A549 (cell line): ENCODE results near the gene RABL6. TPM values are rescaled to one million over a fixed set of nuclear protein-coding genes. Genes with fewer than 3 reads are reported as not detected.
A peak's percentile ranks its signal among the peaks of the same experiment; 100 is the strongest.

Experiments
- ATAC-seq, 2 experiments: fragments of 200-7000 bp in 1 of 2; fragments of >200 bp in 1 of 2; cut with Nextera tagmentation in 1 of 2; cut with Tn5 transposase in 1 of 2; 3 replicates each; pipeline versions ENCODE4 v1.8.0 to v1.9.1; 2018 to 2020; ENCODE audit warnings: mild to moderate bottlenecking in 1 of 2, moderate library complexity in 1 of 2
- CTCF ChIA-PET: fragments of 300-600 bp; sonication (Branson Sonifier 250); formaldehyde crosslinking; extraction: SDS; loops from one replicate; lab custom pipeline; 2021; ENCODE audit warnings: antibody characterized with exemption, inconsistent platforms; lab: Yijun Ruan, JAX
- POLR2A ChIA-PET: fragments of 350-600 bp; formaldehyde crosslinking; extraction: SDS; loops from one replicate; lab custom pipeline; 2021; ENCODE audit warnings: antibody characterized with exemption, inconsistent platforms; lab: Yijun Ruan, JAX
- DNase-seq, 2 experiments: peaks; one replicate each; pipeline versions ENCODE4 v3.0.0 to v3.0.0-alpha.2; 2011 to 2016; ENCODE audit warnings: low read depth in 1 of 2, low spot score in 1 of 2
- FAIRE-seq: peaks from 2 replicates; lab custom pipeline; 2011; peaks lifted over from hg19 to GRCh38; lab: Jason Lieb, UNC
- H3K27ac ChIP-seq, 2 experiments: fragments of >200 bp; sonication (Bioruptor Twin); formaldehyde crosslinking; 3 replicates each; pipeline ENCODE4 v1.5.1; 2016 to 2017
- H3K4me1 ChIP-seq: fragments of >200 bp; sonication (Bioruptor Twin); formaldehyde crosslinking; 3 replicates; pipeline ENCODE4 v1.6.1; 2016
- H3K4me2 ChIP-seq: fragments of >200 bp; sonication (Bioruptor Twin); formaldehyde crosslinking; 3 replicates; pipeline ENCODE4 v1.6.1; 2016
- H3K4me3 ChIP-seq: fragments of >200 bp; sonication (Bioruptor Twin); formaldehyde crosslinking; 3 replicates; pipeline ENCODE4 v1.5.1; 2016
- H3K9me3 ChIP-seq: fragments of >200 bp; sonication (Bioruptor Twin); formaldehyde crosslinking; 3 replicates; pipeline ENCODE4 v1.6.1; 2016
- CEBPB ChIP-seq, 2 experiments: fragments of >200 bp in 1 of 2; sonication (Bioruptor Twin) in 1 of 2; formaldehyde crosslinking in 1 of 2; IDR thresholded peaks; 2 replicates each; pipeline ENCODE4 v1.6.1; 2012 to 2016
- CTCF ChIP-seq: fragments of >200 bp; sonication (Bioruptor Twin); formaldehyde crosslinking; IDR thresholded peaks from 3 replicates; pipeline ENCODE4 v1.5.1; 2016
- EHF ChIP-seq: fragments of 250-450 bp; sonication (Bioruptor Pico); IDR thresholded peaks from 2 replicates; pipeline ENCODE4 v1.5.0; 2020; ENCODE audit warnings: mild to moderate bottlenecking
- EHMT2 ChIP-seq: fragments of 200-600 bp; sonication (generic); IDR thresholded peaks from 2 replicates; pipeline ENCODE4 v1.6.1; 2016; ENCODE audit warnings: antibody characterized with exemption, low read depth, mild to moderate bottlenecking, moderate library complexity
- ELK1 ChIP-seq: fragments of 150-350 bp; IDR thresholded peaks from 2 replicates; pipeline ENCODE4 v1.6.1; 2014; ENCODE audit warnings: low read depth, mild to moderate bottlenecking, low read length
- GATA3 ChIP-seq: IDR thresholded peaks from 2 replicates; pipeline ENCODE4 v1.6.1; 2012; ENCODE audit warnings: borderline replicate concordance
- HDAC2 ChIP-seq: fragments of 200-600 bp; sonication (generic); IDR thresholded peaks from 2 replicates; pipeline ENCODE4 v1.6.1; 2016
- HOXA7 ChIP-seq: fragments of 250-450 bp; sonication (Bioruptor Pico); IDR thresholded peaks from 2 replicates; pipeline ENCODE4 v1.5.0; 2020; ENCODE audit warnings: mild to moderate bottlenecking, moderate library complexity
- KDM5A ChIP-seq: fragments of 200-600 bp; sonication (generic); IDR thresholded peaks from 2 replicates; pipeline ENCODE4 v1.6.1; 2016; ENCODE audit warnings: antibody characterized with exemption, mild to moderate bottlenecking
- MAFK ChIP-seq: fragments of 450-650 bp; IDR thresholded peaks from 2 replicates; pipeline ENCODE4 v1.6.1; 2014; ENCODE audit not compliant: partially characterized antibody
- NR3C1 ChIP-seq: fragments of >200 bp; sonication (Bioruptor Twin); formaldehyde crosslinking; IDR thresholded peaks from 3 replicates; pipeline ENCODE4 v1.6.1; 2017
- POLR2AphosphoS2 ChIP-seq: conservative IDR thresholded peaks from 2 replicates; pipeline ENCODE4 v1.6.1; 2012; ENCODE audit warnings: low read length, improper control_type of control experiment, inconsistent platforms
- RCOR1 ChIP-seq: fragments of 150-350 bp; IDR thresholded peaks from 2 replicates; pipeline ENCODE4 v1.6.1; 2014; ENCODE audit warnings: antibody characterized with exemption, low read length, low read depth
- SREBF2 ChIP-seq: fragments of 450-650 bp; IDR thresholded peaks from 2 replicates; pipeline ENCODE4 v1.6.1; 2014; ENCODE audit warnings: mild to moderate bottlenecking, moderate library complexity
- TFCP2L1 ChIP-seq: fragments of 250-450 bp; sonication (Bioruptor Pico); IDR thresholded peaks from 2 replicates; pipeline ENCODE4 v1.5.0; 2021; ENCODE audit warnings: mild to moderate bottlenecking
- USF2 ChIP-seq: fragments of 450-650 bp; IDR thresholded peaks from 2 replicates; pipeline ENCODE4 v1.6.1; 2014; ENCODE audit warnings: antibody characterized with exemption
- ZNF302 ChIP-seq: fragments of 250-450 bp; sonication (Bioruptor Pico); IDR thresholded peaks from 2 replicates; pipeline ENCODE4 v1.9.0; 2021; ENCODE audit warnings: inconsistent platforms, mild to moderate bottlenecking, moderate library complexity
- WGBS: methylation state at CpG from one replicate; pipeline ENCODE4 v1.1.6; 2017; ENCODE audit errors: missing lambda C conversion rate; 5-methylcytosine and 5-hydroxymethylcytosine counted together
- polyA plus RNA-seq, 4 experiments: library from polyadenylated mRNA; depleted of rRNA in 3 of 4; stranded (reverse); fragments of >200 nt; fragmentation: RNase III in 1 of 4; extraction: RNeasy Plus Mini Kit Qiagen cat#74134 plus additional on column Dnase treatment in 1 of 4; gene quantifications; 2 replicates in 3 of 4; 3 replicates in 1 of 4; pipeline ENCODE4 v1.2.3, GENCODE V29; 2011 to 2017
- TF ChIP-seq, protein P1 (sequence below): IDR thresholded peaks from 2 replicates; pipeline ENCODE4 v1.6.1; 2012

The RABL6 gene
- polyA plus RNA-seq, 2 of the 4 experiments (the other 2 are of a cell fraction) = 46.8 to 71.4 TPM

DNA sequence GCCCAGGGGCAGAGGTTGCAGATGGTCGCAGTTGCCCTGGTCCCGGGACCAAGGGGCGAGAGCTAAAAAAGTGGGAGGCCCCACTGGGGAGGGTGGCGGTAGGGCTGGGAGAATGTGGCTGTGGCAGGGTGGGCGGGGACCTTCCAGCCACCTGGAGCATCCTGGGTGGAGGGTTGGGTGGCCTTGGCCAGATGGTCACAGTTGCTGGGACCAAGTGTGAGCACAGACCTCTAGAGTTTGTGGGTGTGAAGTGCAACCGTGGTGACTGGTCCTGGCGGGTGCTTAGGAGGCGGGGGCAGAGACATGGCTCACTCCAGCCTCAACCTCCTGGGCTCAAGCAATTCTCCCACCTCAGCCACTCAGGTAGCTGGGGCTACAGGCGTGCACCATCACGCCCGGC is 72.9 kb downstream of the RABL6 start:
- no peak overlapping the region for H3K4me2 ChIP-seq
- ATAC-seq = no peak
- TF ChIP-seq NR3C1 = no peak
- TF ChIP-seq KDM5A = no peak
- no peak for TF ChIP-seq MAFK
- TF ChIP-seq ELK1 = no peak
- TF ChIP-seq, protein P1, sequence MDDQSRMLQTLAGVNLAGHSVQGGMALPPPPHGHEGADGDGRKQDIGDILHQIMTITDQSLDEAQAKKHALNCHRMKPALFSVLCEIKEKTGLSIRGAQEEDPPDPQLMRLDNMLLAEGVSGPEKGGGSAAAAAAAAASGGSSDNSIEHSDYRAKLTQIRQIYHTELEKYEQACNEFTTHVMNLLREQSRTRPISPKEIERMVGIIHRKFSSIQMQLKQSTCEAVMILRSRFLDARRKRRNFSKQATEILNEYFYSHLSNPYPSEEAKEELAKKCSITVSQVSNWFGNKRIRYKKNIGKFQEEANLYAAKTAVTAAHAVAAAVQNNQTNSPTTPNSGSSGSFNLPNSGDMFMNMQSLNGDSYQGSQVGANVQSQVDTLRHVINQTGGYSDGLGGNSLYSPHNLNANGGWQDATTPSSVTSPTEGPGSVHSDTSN = no peak
- TF ChIP-seq EHMT2 = no peak
- TF ChIP-seq, all 56 proteins: peak for 0
- Histone ChIP-seq H3K4me3 (no peak overlapping the region), H3K9me3 (no peaks in the 10 kb centered on the region), H3K4me1 (peaks cover 43% of the 10 kb centered on the region), H3K27ac (peak overlapping the region in 1 of 2 experiments; percentile 98; a peak in 3 of 6 replicates)
- DNase-seq = no peak
- ChIA-PET CTCF (interaction anchor here (0.9 to 14.7 kb wide), 9 partner anchors 8 to 155 kb away, joined by 3 to 139 read pairs (median 4); no protein-coding TSS in a partner anchor), POLR2A (interaction anchor here (2.2 to 6.8 kb wide), 3 partner anchors 11 to 21 kb away, joined by 10 to 108 read pairs (median 11); partner anchors contain the start of gene EDF1)
- 92% methylated on average over 11 of the region's 11 CpGs for WGBS
- no peak for FAIRE-seq

GRCh38 chr9:136881691-136882108 is 74.0 kb downstream of the RABL6 start:
- no peak for TF ChIP-seq POLR2AphosphoS2
- no peak for TF ChIP-seq USF2
- TF ChIP-seq SREBF2 = no peak
- no peak for TF ChIP-seq CEBPB (IDR thresholded peaks at IDR 0.05)
- TF ChIP-seq EHF (CRISPR knock-in tag) = no peak
- no peak for TF ChIP-seq ZNF302 (CRISPR knock-in tag)
- no peak for TF ChIP-seq RCOR1
- no peak for TF ChIP-seq TFCP2L1 (CRISPR knock-in tag)
- TF ChIP-seq CTCF = no peak
- no peak for TF ChIP-seq HDAC2
- TF ChIP-seq HOXA7 (CRISPR knock-in tag) = no peak
- no peak for TF ChIP-seq GATA3
- TF ChIP-seq, all 56 proteins: peak for 0
- WGBS = 15% methylated on average over 9 of the region's 9 CpGs
- peak; percentile 7 to 16; a peak in 4 of 6 replicates for ATAC-seq
- peak overlapping the region; percentile 97 to 98 for H3K27ac ChIP-seq
- CTCF ChIA-PET = interaction anchor here (0.9 to 14.7 kb wide), 17 partner anchors 9 to 153 kb away, joined by 3 to 139 read pairs (median 7); partner anchors contain the start of gene AJM1
- H3K4me3 ChIP-seq = no peak overlapping the region; the same call in 2 of the 3 replicates
- H3K9me3 ChIP-seq = no peaks in the 10 kb centered on the region
- POLR2A ChIA-PET = interaction anchor here (1.0 to 6.8 kb wide), 7 partner anchors 9 to 34 kb away, joined by 3 to 108 read pairs (median 4); partner anchors contain the start of gene EDF1
- peak in 1 of 2 experiments; percentile 48 for DNase-seq
- peaks cover 43% of the 10 kb centered on the region for H3K4me1 ChIP-seq
- no peak for FAIRE-seq
- H3K4me2 ChIP-seq = peak overlapping the region; percentile 77
